WERI-Rb-1 (cell line): Measurements from ENCODE around the gene TMEM260.

Experiments
- DNase-seq: peaks from one replicate; pipeline ENCODE4 v3.0.0-alpha.2; 2020
- H3K27ac ChIP-seq: fragments of 250-450 bp; sonication (Bioruptor Pico); 2 replicates; pipeline ENCODE4 v1.5.1; 2020; ENCODE audit warnings: mild to moderate bottlenecking, moderate library complexity
- H3K27me3 ChIP-seq: fragments of 250-450 bp; sonication (Bioruptor Pico); 2 replicates; pipeline ENCODE4 v1.5.1; 2021; ENCODE audit warnings: mild to moderate bottlenecking, low read depth, moderate library complexity; ENCODE audit not compliant: insufficient read depth, severe bottlenecking
- H3K36me3 ChIP-seq: fragments of 250-450 bp; sonication (Bioruptor Pico); 2 replicates; pipeline ENCODE4 v1.5.1; 2020; ENCODE audit warnings: mild to moderate bottlenecking, moderate library complexity
- H3K4me3 ChIP-seq: 2 replicates; pipeline ENCODE4 v1.5.1; 2011; ENCODE audit warnings: low read depth, mild to moderate bottlenecking, control low read depth, low read length
- H3K9me3 ChIP-seq: fragments of 250-450 bp; sonication (Bioruptor Pico); 2 replicates; pipeline ENCODE4 v1.5.1; 2021; ENCODE audit warnings: mild to moderate bottlenecking, moderate library complexity; ENCODE audit not compliant: severe bottlenecking
- TF ChIP-seq, protein P1 (sequence below): IDR thresholded peaks from 2 replicates; pipeline ENCODE4 v1.5.1; 2011; ENCODE audit warnings: low read depth, mild to moderate bottlenecking, control low read depth, inconsistent platforms, low read length

The TMEM260 gene

DNA sequence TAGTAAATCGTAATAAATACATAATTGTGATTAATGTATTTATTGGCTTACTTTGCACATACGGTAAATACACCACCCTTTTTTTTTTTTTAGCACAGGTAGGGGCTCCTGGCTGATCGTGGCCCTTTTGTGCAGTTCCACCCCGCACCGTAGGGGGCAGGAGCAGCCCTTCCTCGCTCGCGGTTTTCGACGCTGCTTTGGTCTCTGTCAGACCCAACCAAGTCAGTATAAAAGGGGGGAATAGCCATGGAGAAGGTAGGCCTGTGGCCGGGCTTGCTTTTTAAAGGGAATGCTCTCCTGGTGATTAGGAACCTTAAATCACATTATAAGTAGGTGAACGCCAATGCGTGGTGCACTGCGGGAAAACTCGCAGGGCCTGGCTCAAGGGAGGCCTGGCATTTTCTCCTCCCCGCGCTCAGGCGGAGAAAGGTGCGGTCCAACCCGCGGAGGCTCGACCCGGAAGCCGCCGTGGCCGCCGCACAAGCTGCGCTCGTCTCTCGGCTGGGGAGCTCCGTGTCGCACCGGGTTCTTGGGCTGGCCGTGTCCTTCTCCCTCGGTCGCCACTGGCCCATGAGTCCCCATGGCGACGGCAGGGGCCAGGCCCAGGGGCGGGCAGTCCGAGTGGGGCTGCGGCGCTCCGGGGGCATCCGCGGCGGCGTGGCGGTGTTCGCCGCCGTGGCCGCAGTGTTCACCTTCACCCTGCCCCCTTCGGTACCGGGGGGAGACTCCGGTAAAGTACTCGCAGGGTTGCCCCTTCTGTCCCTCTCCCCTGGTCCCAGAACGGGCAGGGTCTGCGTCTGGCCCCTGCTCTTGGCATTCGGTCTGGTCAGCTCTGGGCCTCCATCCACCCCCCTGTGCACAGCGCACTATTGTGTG lies at the start of gene TMEM260:
TMEM260 (plus strand) TSS at position 454 of the 876 bp plus-strand sequence; CDS start at position 571, 117 bp downstream.
- TF ChIP-seq, protein P1, sequence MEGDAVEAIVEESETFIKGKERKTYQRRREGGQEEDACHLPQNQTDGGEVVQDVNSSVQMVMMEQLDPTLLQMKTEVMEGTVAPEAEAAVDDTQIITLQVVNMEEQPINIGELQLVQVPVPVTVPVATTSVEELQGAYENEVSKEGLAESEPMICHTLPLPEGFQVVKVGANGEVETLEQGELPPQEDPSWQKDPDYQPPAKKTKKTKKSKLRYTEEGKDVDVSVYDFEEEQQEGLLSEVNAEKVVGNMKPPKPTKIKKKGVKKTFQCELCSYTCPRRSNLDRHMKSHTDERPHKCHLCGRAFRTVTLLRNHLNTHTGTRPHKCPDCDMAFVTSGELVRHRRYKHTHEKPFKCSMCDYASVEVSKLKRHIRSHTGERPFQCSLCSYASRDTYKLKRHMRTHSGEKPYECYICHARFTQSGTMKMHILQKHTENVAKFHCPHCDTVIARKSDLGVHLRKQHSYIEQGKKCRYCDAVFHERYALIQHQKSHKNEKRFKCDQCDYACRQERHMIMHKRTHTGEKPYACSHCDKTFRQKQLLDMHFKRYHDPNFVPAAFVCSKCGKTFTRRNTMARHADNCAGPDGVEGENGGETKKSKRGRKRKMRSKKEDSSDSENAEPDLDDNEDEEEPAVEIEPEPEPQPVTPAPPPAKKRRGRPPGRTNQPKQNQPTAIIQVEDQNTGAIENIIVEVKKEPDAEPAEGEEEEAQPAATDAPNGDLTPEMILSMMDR = peak; percentile 85
- peak within 1 kb of the TSS; percentile 98 for H3K27ac ChIP-seq
- H3K27me3 ChIP-seq = no peaks in the 10 kb centered on the region
- H3K36me3 ChIP-seq = 0 out of 2 replicates have a peak, but pooled peaks cover 3% of the 10 kb centered on the region
- DNase-seq = peak; percentile 91
- no peaks in the 10 kb centered on the region for H3K9me3 ChIP-seq
- H3K4me3 ChIP-seq = peak within 1 kb of the TSS; percentile 92

DNA sequence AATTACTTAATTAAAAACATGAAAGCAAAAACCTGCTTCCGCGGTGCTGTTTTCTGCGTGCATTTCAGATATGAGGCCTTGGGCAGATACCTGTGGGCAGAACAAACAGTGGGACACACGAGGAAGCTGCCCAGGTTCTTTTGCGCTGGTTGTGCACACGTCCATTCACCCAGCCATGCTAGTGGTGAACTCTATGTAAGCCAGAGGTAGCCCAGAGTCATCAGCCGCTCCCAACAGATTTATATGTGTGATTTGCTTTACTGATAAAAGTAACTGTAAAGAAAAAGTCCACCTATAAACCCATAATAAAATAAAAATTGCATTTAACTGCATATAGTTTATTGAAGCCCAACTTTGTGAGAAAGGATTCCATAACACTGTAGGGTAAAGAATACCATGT lies 47.1 kb upstream of the TMEM260 start:
- H3K27me3 ChIP-seq = no peaks in the 10 kb centered on the region
- H3K36me3 ChIP-seq = no peaks in the 10 kb centered on the region
- H3K27ac ChIP-seq = no peak overlapping the region
- no peaks in the 10 kb centered on the region for H3K9me3 ChIP-seq
- no peak for DNase-seq
- TF ChIP-seq, protein P1 = no peak
- H3K4me3 ChIP-seq = no peak overlapping the region

DNA sequence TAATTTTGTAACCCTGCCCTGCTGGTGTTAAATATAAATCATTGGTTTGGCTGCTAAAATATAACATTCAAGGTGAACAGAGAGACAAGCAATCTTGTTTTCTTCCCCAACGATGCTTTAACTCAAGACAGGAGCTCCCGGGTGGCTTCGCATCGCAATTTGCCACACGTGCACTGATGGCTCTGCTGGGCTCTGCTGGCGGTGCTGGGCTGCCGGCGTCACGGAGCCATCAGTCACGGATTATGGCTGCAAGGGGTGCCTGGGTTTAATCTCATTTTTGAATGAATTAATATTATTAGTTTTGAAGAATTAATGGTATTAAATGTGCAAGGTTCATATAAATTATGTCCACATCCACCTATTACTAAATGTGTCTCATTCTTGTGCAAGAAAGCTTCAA lies 44.9 kb upstream of the TMEM260 start:
- H3K36me3 ChIP-seq = no peaks in the 10 kb centered on the region
- no peak overlapping the region for H3K27ac ChIP-seq
- no peak overlapping the region for H3K4me3 ChIP-seq
- no peaks in the 10 kb centered on the region for H3K9me3 ChIP-seq
- no peak for DNase-seq
- TF ChIP-seq, protein P1 = no peak
- no peaks in the 10 kb centered on the region for H3K27me3 ChIP-seq

DNA sequence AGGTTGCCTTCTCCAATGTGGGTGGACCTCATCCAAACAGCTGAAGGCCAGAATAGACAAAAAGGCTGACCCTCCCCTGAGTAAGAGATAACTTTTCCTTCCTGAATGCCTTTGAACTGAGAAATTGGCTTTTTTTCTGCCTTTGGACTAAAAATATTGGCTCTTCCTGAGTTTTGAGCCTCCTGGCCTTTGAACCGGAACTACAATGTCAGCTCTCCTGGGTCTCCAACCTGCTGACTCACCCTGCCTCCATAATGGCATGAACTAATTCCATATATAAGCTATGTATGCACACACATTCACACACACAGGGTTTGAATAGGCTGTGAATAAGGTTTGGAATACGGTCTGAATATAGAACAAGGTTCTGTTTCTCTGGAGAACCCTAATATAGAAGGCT lies 39.7 kb upstream of the TMEM260 start:
- TF ChIP-seq, protein P1 = no peak
- Histone ChIP-seq H3K27ac (no peak overlapping the region), H3K36me3 (no peaks in the 10 kb centered on the region), H3K4me3 (no peak overlapping the region), H3K27me3 (no peaks in the 10 kb centered on the region), H3K9me3 (peaks cover 2% of the 10 kb centered on the region)
- no peak for DNase-seq

DNA sequence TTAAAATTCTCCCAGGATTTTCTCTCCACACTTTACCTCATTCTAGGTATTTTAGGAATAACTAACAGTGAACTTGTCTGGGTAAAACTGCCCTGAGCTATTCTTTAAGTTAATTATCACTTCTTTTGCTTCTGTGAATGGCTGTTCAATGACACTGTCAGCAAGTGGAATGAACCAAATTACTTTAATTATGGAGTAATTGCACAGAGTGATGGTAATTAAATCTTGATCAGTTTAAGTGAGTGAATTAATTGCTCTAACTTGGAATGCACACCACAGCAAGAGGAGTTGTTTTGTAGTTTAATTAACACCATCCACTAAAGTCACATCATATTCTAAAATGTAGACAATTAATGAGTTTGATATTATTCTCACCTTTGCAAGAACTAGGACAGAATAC lies 36.2 kb upstream of the TMEM260 start:
- H3K4me3 ChIP-seq = no peak overlapping the region
- no peaks in the 10 kb centered on the region for H3K36me3 ChIP-seq
- DNase-seq = no peak
- H3K9me3 ChIP-seq = peaks cover 2% of the 10 kb centered on the region
- TF ChIP-seq, protein P1 = no peak
- no peak overlapping the region for H3K27ac ChIP-seq
- no peaks in the 10 kb centered on the region for H3K27me3 ChIP-seq
